Astrocyte of the spinal cord (primary cell): Measurements from ENCODE around the gene OOEP.
A peak's percentile ranks its signal among the peaks of the same experiment; 100 is the strongest.

Experiments
- DNase-seq: peaks from one replicate; pipeline ENCODE4 v3.0.0; 2011; ENCODE audit warnings: low read depth, low spot score
- H3K4me3 ChIP-seq: 2 replicates; pipeline ENCODE4 v1.5.1; 2011; ENCODE audit warnings: low read depth, mild to moderate bottlenecking, low read length, moderate library complexity
- CTCF ChIP-seq: IDR thresholded peaks from 2 replicates; pipeline ENCODE4 v1.5.1; 2012; ENCODE audit warnings: low read depth, mild to moderate bottlenecking, low read length, inconsistent platforms
- in situ Hi-C: cut with HindIII; loops from 2 replicates; pipeline ENCODE4 v1.10.0; 2017; ENCODE audit warnings: low sequenced_read_pairs

The OOEP gene

GRCh38 chr6:73369563-73369962, at the start of gene OOEP:
TSS of gene OOEP (minus strand) at chr6:73369897. CDS start at chr6:73369792, 105 bp downstream.
- TF ChIP-seq CTCF = no peak
- in situ Hi-C loops = no loop called here

GRCh38 chr6:73418081-73418741, 48.5 kb upstream of the OOEP start:
- H3K4me3 ChIP-seq = no peak overlapping the region
- TF ChIP-seq CTCF = no peak
- in situ Hi-C loops = no loop called here
- DNase-seq = peak; percentile 13

More at GRCh38 chr6:73369563-73369962, at the start of gene OOEP:
- H3K4me3 ChIP-seq = no peak within 1 kb of the TSS
- no peak for DNase-seq

GRCh38 chr6:73413102-73413501, 43.4 kb upstream of the OOEP start:
- in situ Hi-C loops = no loop called here
- no peak for DNase-seq
- no peak for TF ChIP-seq CTCF
- H3K4me3 ChIP-seq = no peak overlapping the region

- DNase-seq = no peak
- in situ Hi-C loops = no loop called here
These were observed 39.7 kb upstream of the OOEP start for GRCh38 chr6:73409395-73409794.

GRCh38 chr6:73400656-73401055, 31.0 kb upstream of the OOEP start:
- in situ Hi-C loops = no loop called here
- no peak for TF ChIP-seq CTCF
- H3K4me3 ChIP-seq = no peak overlapping the region
- no peak for DNase-seq

More at GRCh38 chr6:73409395-73409794, 39.7 kb upstream of the OOEP start:
- no peak overlapping the region for H3K4me3 ChIP-seq
- no peak for TF ChIP-seq CTCF

- DNase-seq = no peak
- no peak overlapping the region for H3K4me3 ChIP-seq
- in situ Hi-C loops = no loop called here
- TF ChIP-seq CTCF = no peak
These were observed 26.2 kb upstream of the OOEP start for GRCh38 chr6:73395875-73396274.
